Measurements from ENCODE around the gene FAM149A. TPM values are rescaled to one million over a fixed set of nuclear protein-coding genes. Genes with fewer than 3 reads are reported as not detected.

FAM149A gene
- polyA plus RNA-seq, 4 donors = 21.5 to 57.3 (median 51.7) TPM

- no peak for DNase-seq (ENCODE audit: low read depth in 4 of 4, low spot score in 3 of 4)
These were observed 96.0 kb downstream of the FAM149A start for GRCh38 chr4:186200516-186200915.

DNA sequence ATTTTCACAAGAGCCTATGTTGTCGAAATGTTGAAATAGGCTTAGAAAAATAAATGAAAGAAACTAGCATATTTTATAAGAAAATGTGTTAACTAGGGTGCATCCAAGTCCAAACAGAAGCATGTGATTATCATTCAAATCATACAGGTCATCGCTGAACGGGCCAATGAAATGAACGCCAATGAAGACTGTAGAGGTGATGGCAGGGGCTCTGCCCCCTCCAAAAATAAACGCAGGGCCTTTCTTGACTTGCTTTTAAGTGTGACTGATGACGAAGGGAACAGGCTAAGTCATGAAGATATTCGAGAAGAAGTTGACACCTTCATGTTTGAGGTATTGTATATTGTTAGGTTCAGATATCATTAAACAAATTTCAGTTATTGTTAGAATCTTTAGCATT, 96.5 kb downstream of the FAM149A start:
- DNase-seq (ENCODE audit: low read depth in 4 of 4, low spot score in 3 of 4) = no peak

GRCh38 chr4:186201535-186202230, 97.2 kb downstream of the FAM149A start:
- DNase-seq (ENCODE audit: low read depth in 4 of 4, low spot score in 3 of 4) = no peak

- no peak for DNase-seq (ENCODE audit: low read depth in 4 of 4, low spot score in 3 of 4)
These were observed 98.1 kb downstream of the FAM149A start for GRCh38 chr4:186202490-186203140.

DNA sequence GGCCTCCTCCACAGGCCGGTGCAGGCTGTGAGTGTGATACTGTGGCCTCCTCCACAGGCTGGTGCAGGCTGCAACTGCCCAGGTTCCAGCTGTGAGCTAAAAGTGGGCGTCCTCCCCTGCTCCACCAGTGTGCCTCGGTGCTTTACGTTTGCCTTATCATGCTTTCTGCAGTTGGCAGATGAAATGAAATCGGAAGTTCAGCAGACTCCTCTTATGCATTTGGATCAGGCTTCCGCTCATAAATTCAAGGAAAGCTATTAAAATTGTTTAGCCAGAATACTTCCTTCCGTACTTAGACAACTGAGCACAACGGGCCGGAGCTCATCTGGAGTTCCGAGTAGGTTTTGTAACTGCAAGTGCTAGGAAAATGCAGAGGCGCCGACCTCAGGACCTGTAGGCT, 98.9 kb downstream of the FAM149A start:
- no peak for DNase-seq (ENCODE audit: low read depth in 4 of 4, low spot score in 3 of 4)

DNA sequence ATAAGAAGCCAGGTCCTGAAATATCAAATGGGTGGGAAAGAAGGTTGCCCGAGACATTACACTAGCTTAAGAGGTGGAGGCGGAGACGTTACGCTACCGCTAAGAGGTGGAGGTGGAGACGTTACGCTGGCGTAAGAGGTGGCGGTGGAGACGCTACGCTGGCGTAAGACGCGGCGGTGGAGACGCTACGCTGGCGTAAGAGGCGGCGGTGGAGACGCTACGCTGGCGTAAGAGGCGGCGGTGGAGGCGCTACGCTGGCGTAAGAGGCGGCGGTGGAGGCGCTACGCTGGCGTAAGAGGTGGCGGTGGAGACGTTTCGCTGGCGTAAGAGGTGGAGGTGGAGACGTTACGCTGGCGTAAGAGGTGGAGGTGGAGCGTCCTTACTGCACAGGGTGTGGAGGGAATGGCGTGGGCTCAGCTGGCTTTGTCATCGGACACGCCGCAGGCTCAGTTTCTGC, 99.6 kb downstream of the FAM149A start:
- DNase-seq (ENCODE audit: low read depth in 4 of 4, low spot score in 3 of 4) = no peak

DNA sequence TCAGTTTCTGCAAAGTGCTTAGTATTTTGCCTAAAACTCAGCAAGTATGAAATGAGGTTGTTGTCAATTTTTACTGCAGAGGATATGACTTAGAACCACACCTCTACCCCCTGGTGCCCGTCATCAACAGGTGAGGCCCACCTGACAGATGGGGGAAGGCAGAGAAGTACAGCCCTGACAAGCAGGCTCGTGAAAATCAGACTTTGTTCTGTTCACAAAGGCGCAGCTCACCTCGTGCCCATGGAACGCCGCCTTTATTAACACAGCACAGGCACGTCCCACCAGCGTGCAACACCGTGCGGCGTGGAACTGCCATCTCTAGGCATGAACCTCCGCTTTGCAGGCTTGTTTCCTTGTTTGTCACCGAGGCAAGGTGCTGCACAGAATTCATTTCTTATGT, 100.2 kb downstream of the FAM149A start:
- DNase-seq (ENCODE audit: low read depth in 4 of 4, low spot score in 3 of 4) = no peak

DNA sequence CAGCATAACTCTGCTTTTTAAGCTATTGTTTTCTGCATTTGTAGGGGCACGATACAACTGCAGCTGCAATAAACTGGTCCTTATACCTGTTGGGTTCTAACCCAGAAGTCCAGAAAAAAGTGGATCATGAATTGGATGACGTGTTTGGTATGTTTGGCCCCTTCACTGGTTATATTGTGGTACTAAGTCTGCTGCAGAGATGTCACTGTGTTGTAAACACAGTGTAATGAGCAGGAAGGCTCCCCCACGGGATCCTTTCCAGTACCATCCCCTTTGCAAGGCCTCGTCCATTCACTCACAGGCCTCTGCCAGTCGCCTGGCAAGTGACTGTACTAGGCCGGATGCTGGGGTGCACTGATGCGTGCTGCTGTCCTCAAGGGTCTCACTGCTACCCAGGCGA, 100.7 kb downstream of the FAM149A start:
- DNase-seq (ENCODE audit: low read depth in 4 of 4, low spot score in 3 of 4) = no peak

GRCh38 chr4:186216465-186217024, 112.0 kb downstream of the FAM149A start:
- DNase-seq (ENCODE audit: low read depth in 4 of 4, low spot score in 3 of 4) = no peak

GRCh38 chr4:186217733-186218293, 113.3 kb downstream of the FAM149A start:
- no peak for DNase-seq (ENCODE audit: low read depth in 4 of 4, low spot score in 3 of 4)

DNA sequence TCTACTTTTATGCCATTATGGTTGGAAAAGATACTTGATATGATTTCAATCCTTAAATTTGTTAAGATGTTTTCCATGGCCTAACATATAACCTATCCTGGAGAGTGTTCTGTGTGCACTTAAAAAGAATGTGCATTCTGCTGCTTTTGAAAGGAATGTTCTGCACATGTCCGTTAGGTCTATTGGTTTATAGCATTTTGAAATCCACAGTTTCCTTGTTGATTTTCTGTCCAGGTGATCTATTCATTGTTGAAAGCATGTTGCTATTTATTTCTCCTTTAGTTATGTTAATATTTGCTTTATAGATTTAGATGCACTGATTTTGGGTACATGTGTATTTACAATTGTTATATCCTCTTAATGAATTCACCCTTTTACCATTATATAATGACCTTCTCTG, 117.1 kb downstream of the FAM149A start:
- DNase-seq (ENCODE audit: low read depth in 4 of 4, low spot score in 3 of 4) = no peak

Other genes with a start within 250 kb of the FAM149A start
- 10 to 100 TPM; 12.4 to 17.1 (median 13.3) TPM for gene TLR3, start 35.5 kb upstream of the FAM149A start, polyA plus RNA-seq (ENCODE audit: insufficient read length in 4 of 4)
- gene CYP4V2, start 86.9 kb downstream of the FAM149A start, polyA plus RNA-seq (ENCODE audit: insufficient read length in 4 of 4) = 10 to 100 TPM; 14.1 to 30.7 (median 16.8) TPM
- gene KLKB1, start 122.8 kb downstream of the FAM149A start, polyA plus RNA-seq (ENCODE audit: insufficient read length in 4 of 4) = 1 to 10 TPM; 1.1 to 2.4 (median 1.8) TPM
- 1 to 10 TPM; 1.8 to 4.7 (median 3.2) TPM for gene F11, start 161.5 kb downstream of the FAM149A start, polyA plus RNA-seq (ENCODE audit: insufficient read length in 4 of 4)